Forelimb muscle (tissue), 1 donor: ENCODE data around the gene SPATA9. TPM values are rescaled to one million over a fixed set of nuclear protein-coding genes. Genes with fewer than 3 reads are reported as not detected.
"Not testable (repeated sequence)": the region's sequence is repeated elsewhere in the genome, so short reads cannot be mapped to it uniquely, and the experiment has no call there.

ENCODE experiments used
- DNase-seq: peaks from one replicate; pipeline ENCODE4 v3.0.0-alpha.2; 2013; ENCODE audit warnings: low read depth
- polyA plus RNA-seq: library from polyadenylated mRNA; unstranded; fragments of 120-200 nt; gene quantifications from one replicate; pipeline ENCODE4 v1.2.1, GENCODE V29; 2013; ENCODE audit not compliant: insufficient read length

Gene SPATA9
- polyA plus RNA-seq, 1 donor, result 1.4 TPM

DNA sequence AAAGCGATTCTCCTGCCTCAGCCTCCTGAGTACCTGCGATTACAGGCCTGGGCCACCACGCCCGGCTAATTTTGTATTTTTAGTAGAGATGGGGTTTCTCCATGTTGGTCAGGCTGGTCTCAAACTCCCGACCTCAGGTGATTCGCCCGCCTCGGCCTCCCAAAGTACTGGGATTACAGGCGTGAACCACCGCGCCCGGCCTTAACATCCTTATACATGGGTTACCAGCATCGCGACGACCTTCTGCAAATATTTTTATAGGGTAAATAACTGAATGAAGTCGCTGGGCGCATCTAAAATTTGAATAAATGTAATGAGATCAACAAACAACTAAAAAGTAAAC lies 36.6 kb downstream of the SPATA9 start:
- not testable (repeated sequence) for DNase-seq

DNA sequence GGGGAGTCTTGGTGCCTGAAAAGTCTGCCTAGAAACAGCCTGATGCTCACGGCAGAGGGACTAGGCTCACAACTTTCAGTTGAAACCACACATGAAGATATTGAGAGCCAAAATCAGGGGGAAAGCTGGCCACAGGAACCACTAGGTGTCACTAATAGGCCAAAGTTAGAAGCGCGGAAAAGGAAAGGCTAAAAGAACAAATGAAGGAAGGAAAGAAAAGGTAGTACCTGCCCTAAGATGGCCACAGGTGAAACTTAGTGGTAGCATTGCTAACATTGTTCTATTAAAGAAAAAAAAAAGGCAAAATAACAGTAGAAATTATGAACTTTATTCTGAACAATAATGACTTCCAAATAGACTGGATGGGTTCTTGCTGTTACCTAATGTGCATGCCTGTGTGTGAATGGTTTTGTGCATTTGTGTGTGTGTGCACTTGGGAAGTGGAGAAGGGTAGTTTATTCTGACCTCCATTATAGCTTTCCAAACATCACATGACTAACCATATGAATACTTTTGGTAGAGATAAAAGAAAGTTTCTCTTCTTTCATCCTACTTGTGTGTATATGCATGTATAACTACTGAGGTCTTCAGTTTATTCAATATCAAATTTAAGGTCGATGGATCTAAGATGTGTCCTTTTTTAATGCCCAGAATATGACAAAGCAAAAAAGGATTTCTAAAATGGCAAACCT lies 38.3 kb downstream of the SPATA9 start:
- DNase-seq, result no peak

DNA sequence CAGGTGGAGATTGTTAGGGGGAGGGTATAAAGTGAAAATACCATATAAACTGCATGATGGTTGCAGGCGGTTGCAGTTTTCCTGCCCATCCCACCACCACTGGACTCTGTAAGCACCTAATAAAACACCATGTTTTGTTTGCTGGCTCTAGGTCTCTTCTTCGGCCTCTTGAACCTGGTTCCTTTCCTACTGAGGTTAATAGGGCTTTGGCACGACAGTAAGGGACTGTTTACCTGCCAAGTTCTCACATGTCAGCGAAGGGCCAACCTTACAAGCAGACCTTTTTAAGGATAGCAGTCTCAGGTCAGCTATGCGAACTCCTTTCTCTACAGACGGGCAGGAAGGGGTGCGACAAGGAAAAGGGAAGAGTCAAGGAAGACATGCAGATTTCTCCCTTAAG lies 39.6 kb downstream of the SPATA9 start:
- no peak for DNase-seq

DNA sequence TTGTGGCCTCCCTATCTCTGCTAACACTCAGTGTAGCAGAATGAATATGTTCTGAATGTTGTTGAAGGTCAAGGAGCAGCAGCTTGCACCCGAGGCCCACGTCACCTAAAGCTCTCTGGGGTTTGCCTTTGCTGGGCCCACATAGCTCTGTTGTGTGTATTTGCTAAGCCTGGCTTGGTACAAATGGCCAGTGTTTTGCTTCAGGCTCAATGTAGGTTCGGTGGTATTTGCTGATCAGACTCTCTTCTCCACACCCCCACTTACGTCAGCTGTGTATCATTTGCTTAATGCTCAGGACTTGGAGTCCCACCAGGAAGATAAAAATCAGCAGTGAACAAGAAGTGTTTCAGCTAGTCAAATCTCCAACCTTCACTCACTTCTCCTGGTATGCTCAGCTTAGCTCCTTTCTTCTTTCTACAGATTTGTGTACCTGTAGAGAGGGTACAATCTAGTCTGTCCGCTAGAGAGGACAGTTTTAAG lies 41.0 kb downstream of the SPATA9 start:
- DNase-seq, result no peak

DNA sequence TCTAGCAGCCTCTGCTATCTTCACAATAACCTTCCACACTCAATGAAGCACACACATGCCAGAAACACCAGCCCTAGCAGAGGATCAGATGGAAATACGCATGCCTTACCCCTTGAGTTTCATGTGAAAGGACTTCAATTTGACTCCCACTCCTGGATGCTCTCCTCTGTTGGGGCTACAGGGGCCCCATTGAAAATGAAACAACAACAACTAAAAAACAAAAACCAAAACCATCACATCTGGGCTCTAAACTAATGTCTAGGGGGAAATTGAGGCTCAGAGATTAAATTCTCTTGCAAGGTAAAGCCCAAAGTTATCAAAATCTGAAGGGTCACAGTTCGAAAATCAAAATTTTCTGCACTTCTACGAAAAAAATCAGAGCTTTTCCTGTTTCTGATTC lies 44.2 kb downstream of the SPATA9 start:
- DNase-seq, result no peak

DNA sequence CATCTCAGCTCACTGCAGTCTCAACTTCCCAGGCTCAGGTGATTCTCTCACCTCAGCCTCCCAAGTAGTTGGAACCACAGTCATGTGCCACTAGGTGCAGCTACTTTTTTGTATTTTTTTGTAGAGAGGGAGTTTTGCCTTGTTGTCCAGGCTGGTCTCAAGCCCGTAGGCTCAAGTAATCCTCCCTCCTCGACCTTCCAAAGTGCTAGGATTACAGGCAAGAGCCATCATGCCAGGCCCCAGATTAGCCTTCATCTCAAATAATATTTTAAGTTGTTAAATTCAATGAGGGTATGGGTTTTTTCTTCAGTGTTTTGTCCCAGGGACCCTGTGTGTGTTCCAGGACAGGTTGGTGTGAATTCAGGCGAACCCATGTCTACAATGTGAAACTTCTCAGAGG lies 48.7 kb downstream of the SPATA9 start:
- no peak for DNase-seq

DNA sequence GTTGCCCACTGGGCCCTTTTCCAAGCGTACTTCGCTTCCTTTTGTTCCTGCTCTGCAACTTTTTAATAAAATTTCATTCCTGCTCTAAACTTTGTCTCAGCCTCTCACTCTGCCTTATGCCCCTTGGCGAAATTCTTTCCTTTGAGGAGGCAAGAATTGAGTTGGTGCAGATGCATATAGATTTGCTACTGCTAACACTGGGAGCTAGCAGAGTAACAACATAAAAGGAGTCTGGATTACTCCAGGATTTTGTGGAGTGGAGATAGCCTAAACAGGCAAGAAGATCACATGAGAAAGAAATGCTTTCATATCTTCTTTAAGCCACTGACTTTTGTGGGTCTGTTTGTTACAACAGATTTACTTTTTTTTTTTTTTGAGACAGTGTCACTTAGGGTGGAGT lies 49.1 kb downstream of the SPATA9 start:
- DNase-seq, result no peak

DNA sequence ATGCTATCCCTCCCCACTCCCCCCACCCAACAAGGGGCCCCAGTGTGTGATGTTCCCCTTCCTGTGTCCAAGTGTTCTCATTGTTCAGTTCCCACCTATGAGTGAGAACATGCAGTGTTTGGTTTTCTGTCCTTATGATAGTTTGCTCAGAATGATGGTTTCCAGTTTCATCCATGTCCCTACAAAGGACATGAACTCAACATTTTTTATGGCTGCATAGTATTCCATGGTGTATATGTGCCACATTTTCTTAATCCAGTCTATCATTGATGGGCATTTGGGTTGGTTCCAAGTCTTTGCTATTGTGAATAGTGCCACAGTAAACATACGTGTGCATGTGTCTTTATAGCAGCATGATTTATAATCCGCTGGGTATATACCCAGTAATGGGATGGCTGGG lies 49.8 kb downstream of the SPATA9 start:
- not testable (repeated sequence) for DNase-seq

DNA sequence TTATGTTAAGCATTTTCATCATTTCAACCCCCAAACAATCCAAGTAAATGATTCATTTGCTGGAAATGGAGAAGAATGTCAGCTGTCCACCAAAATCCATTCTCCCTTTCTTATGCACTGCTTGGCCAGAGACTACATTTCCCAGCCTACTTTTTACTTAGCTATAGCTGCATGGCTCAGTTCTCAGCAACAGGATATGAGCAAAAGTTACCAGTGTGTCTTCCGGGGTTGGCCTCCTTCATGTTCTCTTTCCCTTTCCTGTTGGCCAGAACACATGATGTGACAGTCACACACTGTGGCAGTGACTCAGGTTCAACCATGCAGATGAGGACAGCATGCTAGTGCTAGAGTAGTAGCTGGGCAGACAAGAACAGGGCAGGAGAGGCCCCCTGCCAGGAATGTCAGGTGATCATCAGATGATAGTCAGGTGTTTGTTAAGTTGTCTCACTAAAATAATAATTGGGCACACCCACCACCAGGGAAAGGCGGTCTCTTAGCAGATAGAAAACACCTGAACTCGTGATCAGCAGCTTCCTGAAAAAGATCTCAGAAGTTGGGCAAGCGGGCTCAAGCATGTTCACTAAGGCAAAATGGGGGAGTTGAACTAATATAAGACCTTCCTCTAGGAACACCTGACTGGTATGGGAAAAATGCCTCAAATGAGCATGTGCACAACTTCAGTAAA lies 50.7 kb downstream of the SPATA9 start:
- DNase-seq, result no peak

DNA sequence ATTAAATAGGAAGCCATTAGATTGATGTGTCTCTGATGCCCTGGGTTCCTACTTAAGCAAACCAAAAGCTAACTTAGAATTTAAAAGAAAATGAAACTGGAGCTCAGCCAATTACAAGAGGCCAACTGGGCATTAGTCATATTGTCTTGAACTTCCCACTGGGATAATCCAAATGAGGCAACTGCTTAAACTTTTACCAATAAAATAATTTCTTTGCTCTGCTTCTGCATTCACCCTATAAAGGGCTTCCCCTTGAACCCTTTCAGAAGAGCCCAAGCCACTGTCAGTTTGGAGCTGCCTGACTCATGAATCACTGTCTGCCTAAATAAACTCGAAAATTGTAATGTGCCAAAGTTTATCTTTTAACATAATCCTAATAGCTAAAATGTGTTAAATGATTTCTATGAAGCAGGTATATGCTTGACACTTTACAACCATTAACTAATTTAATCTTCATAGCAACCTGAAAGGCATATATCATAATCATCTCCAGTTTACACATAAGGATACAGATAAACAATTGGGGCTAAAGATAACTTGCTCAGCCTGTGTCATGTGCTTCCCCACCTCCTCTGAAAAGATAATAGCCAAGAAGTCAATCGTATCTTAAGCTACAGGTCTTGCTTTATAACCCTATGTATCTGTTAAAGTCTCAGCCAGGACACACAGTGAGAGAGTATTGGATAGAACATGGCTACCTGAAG lies 51.4 kb downstream of the SPATA9 start:
- DNase-seq, result no peak

DNA sequence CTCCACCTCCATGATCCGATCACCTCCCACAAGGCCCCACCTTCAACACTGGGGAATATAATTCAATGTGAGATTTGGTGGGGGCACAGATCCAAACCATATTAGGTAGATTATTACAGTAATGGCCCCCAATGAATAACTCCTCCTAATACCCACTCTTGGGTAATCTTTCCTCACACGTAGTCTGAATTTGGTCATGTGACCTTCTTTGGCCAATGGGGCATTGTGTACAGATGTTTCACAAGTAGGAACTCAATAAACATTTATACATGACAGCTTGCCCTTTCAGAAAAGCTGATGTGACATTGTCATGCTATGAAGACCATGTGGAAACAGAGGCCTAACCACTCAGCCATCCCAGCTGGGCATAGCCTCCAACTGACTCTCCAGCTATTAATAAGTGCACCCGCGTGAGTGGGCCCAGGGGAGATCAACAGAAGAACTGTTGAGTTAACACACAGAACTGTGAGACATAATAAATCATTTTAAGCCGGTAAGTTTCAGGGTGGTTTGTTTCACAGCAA lies 52.3 kb downstream of the SPATA9 start:
- DNase-seq, result no peak

DNA sequence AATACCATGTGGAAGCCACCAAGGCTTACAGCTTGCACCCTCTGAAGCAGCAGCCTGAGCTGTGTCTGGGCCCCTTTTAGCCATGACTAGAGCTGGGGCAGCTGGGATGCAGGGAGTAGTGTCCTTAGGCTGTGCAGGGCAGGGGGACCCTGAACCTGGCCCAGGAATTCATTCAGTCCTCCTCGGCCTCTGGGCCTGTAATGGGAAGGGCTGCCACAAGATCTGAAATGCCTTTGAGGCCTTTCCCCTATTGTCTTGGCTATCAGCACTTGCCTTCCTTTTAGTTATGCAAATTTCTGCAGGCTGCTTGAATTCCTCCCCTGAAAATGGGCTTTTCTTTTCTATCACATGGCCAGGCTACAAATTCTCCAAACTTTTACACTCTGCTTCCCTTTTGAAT lies 53.9 kb downstream of the SPATA9 start:
- DNase-seq, result no peak

DNA sequence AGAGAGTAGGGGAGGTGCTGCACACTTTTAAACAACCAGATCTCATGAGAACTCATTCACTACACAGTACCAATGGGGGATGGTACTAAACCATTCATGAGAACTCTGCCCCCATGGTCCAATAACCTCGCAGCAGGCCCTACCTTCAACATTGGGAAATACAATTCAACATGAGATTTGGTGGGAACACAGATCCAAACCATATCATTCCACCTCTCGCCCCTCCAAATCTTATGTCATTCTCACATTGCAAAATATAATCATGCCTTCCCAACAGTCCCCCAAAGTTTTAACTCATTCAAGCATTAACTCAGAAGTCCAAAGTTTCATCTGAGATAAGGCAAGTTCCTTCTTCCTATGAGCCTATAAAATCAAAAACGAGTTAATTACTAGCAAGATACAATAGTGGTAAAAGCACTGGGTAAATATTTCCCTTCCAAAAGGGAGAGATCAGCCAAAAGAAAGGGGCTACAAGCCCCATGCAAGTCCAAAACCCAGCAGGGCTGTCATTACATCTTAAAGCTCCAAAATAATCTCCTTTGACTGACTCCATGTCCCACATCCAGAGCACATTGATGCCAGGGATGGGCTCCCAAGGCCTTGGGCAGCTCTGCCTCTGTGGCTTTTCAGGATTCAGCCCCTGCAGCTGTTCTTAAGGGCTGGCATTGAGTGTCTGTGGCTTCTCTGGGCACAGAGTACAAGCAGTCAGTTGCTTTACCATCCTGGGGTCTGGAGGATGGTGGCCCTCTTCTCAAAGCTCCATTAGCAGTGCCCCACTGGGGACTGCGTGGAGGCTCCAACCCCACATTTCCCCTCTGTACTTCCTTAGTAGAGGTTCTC lies 54.6 kb downstream of the SPATA9 start:
- no peak for DNase-seq

DNA sequence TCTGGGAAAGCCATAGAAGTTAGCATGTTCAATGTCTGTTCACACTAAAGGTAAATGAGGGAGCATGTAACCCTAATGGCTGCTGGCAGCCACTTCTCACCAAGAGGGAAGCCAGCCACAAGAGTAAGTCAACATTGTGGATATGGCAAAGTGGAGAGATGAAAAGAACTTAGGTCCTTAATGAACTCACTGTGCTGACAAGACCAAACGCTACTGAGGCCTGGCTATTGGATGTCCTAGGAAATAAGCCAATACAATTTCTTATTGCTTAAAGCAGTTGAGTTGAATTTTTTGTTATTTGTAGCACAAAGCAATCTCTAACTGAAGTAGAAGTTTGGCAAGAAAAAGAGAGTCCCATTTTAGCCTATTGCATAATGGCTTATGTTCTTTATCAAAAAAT lies 56.1 kb downstream of the SPATA9 start:
- no peak for DNase-seq

DNA sequence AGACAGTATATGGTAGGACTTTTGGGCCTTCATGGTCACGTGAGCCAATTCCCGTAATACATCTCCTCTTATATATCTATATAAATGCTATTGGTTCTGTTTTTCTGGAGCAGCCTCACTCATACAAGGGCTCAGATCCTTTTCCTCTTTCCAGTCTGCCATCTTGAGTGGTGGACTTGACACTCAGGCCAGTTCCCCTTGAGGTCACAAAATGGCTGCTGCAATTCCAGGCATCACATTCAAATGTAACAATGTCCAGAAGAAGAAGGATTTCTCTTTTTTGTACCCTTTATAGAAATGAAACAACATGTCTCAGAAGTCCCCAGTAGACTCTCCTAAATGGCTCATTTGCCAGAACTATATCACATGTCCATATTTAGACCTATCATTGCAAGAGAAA lies 58.4 kb downstream of the SPATA9 start:
- no peak for DNase-seq

DNA sequence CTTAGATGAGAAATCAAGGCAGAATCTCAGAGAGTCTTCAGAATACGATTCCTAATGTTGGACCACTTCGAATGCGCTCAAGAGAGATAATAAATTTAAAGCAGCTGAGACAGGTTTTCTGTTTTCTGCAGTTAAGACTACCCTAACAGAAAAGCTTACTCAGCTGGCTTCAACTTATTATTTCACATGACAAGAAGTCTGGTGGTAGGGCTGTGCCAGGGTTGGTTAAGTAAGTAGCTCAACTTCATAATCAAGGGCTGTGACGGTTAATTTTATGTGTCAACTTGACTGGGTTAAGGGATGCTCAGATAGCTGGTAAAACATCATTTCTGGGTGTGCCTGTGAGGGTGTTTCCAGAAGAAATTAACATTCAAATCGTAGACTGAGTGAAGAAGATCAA lies 59.1 kb downstream of the SPATA9 start:
- DNase-seq, result no peak

DNA sequence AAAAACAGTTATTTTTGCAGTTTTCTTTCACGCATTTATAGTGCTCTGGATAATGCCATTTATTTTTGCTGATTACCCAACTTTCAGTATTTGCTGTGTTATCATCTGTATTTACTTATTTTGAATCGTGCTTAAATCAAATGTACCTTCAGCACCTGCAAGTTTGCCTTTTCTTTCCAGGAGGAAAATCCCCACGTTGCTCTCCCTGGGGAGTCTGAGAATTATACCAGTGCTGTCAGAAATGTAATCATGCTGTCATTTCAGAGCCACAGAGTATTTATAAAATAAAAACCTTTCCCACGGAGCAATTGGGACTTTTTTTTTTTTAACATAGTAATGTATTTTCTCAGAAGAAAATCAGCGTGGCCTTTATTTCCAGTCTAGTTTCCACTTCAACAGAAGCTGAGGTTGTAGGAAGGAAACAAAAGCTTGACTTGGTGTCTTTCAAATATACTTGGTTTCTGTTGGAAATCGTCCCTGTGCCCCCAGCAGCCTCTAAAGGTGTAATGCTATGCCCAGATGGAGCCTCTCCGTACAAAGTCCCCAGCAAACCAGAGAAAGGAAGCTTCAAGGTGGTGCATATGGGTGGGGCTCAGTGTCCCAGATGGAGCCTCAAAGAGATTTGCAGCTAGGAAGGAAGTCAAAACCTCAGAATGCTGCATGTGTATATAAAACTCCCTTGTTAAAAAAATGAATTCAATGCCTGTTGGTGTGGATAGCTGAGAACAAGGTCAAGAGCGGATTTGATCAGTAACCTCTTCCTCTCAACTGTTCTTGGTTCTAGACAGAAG lies 60.8 kb downstream of the SPATA9 start:
- DNase-seq, result no peak

DNA sequence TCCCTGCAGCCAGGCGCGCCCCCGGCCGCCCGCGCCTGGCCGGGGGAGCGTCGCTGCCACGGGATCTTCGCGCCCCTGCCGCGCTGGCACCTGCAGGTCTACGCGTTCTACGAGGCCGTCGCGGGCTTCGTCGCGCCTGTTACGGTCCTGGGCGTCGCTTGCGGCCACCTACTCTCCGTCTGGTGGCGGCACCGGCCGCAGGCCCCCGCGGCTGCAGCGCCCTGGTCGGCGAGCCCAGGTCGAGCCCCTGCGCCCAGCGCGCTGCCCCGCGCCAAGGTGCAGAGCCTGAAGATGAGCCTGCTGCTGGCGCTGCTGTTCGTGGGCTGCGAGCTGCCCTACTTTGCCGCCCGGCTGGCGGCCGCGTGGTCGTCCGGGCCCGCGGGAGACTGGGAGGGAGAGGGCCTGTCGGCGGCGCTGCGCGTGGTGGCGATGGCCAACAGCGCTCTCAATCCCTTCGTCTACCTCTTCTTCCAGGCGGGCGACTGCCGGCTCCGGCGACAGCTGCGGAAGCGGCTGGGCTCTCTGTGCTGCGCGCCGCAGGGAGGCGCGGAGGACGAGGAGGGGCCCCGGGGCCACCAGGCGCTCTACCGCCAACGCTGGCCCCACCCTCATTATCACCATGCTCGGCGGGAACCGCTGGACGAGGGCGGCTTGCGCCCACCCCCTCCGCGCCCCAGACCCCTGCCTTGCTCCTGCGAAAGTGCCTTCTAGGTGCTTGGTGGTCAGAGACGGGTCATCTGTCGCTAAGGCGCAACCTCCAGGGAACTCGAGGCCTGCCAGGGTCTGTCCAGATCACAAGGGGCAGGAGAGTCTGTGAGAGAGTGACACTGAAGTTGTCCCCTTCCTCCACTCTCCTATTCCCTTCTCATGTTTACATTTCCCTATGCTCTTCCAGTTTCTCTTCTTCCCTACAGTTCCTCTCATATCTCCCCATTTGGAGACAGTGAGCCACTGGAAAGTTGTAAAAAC lies 61.6 kb downstream of the SPATA9 start:
- no peak for DNase-seq

DNA sequence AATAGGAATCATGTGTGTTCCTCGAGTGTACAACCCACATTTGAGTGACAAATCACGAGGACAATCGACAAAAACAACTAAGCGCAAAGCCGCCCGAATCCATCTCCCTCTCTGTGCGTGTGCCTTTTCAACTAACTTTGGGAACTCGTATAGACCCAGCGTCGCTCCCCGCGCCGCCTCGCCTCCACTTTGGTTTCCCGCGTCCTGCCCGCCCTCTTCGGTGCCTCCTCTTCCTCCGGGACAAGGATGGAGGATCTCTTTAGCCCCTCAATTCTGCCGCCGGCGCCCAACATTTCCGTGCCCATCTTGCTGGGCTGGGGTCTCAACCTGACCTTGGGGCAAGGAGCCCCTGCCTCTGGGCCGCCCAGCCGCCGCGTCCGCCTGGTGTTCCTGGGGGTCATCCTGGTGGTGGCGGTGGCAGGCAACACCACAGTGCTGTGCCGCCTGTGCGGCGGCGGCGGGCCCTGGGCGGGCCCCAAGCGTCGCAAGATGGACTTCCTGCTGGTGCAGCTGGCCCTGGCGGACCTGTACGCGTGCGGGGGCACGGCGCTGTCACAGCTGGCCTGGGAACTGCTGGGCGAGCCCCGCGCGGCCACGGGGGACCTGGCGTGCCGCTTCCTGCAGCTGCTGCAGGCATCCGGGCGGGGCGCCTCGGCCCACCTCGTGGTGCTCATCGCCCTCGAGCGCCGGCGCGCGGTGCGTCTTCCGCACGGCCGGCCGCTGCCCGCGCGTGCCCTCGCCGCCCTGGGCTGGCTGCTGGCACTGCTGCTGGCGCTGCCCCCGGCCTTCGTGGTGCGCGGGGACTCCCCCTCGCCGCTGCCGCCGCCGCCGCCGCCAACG lies 62.5 kb downstream of the SPATA9 start, which contains the start of gene GPR150:
GPR150 (plus strand) TSS at position 58 of the 840 bp plus-strand sequence; CDS start at position 247, 189 bp downstream.
- no peak for DNase-seq
